Right atrium auricular region (tissue), 2 donors: Measurements from ENCODE around the gene ZBTB45. TPM values are rescaled to one million over a fixed set of nuclear protein-coding genes. Genes with fewer than 3 reads are reported as not detected.
A peak's percentile ranks its signal among the peaks of the same experiment; 100 is the strongest.
"Not testable (repeated sequence)": the region's sequence is repeated elsewhere in the genome, so short reads cannot be mapped to it uniquely, and the experiment has no call there.

Experiments
- DNase-seq: peaks from one replicate; pipeline ENCODE4 v3.0.0-alpha.2; 2019; ENCODE audit warnings: low spot score
- H3K27ac ChIP-seq, 2 donors: fragments of 200-600 bp; sonication (generic); 1 replicate in 1 of 2; 2 replicates in 1 of 2; pipeline ENCODE4 v1.5.1; 2016 to 2019
- H3K27me3 ChIP-seq, 2 donors: fragments of 200-600 bp; sonication (generic); one replicate each; pipeline versions ENCODE4 v1.5.1 to v1.6.0; 2017 to 2019
- H3K36me3 ChIP-seq: fragments of 200-600 bp; sonication (generic); one replicate; pipeline ENCODE4 v1.5.1; 2016
- H3K4me1 ChIP-seq, 2 donors: fragments of 200-600 bp; sonication (generic); one replicate each; pipeline versions ENCODE4 v1.5.1 to v1.6.0; 2017 to 2019
- H3K4me3 ChIP-seq, 2 donors: fragments of 200-600 bp; sonication (generic); 1 replicate in 1 of 2; 2 replicates in 1 of 2; pipeline ENCODE4 v1.5.1; 2017 to 2019; ENCODE audit warnings: mild to moderate bottlenecking in 1 of 2, moderate library complexity in 1 of 2
- H3K9me3 ChIP-seq, 2 donors: fragments of 200-600 bp; sonication (generic); one replicate each; pipeline ENCODE4 v1.5.1; 2019
- CTCF ChIP-seq, 2 donors: fragments of 200-600 bp; sonication (generic); IDR thresholded peaks; one replicate each; pipeline ENCODE4 v1.5.1; 2019; ENCODE audit warnings: antibody characterized with exemption in 2 of 2
- total RNA-seq, 2 donors: library from RNA; depleted of rRNA; stranded (reverse); fragments of >200 nt; gene quantifications; one replicate each; pipeline ENCODE4 v1.1.0, GENCODE V29; 2016

ZBTB45 gene
- total RNA-seq, 2 donors from 2014 or later: 7.2 to 14.3 TPM

GRCh38 chr19:58475714-58476497, 43.7 kb downstream of the ZBTB45 start, which contains the start of gene ZNF446:
TSS of gene ZNF446 (plus strand) at chr19:58476352. CDS start at chr19:58477219, 867 bp downstream.
- Histone ChIP-seq H3K9me3 (no peaks in the 10 kb centered on the region), H3K4me3 (peak within 1 kb of the TSS; percentile 51 to 73), H3K27ac (peak within 1 kb of the TSS; percentile 87 to 92), H3K4me1 (peaks cover 0 to 25% of the 10 kb centered on the region in 2 donors), H3K27me3 (no peaks in the 10 kb centered on the region), H3K36me3 (peaks cover 20% of the 10 kb centered on the region)
- TF ChIP-seq CTCF (IDR thresholded peaks at IDR 0.05): no peak
- peak; percentile 98 for DNase-seq

GRCh38 chr19:58474997-58475713, 44.5 kb downstream of the ZBTB45 start:
- Histone ChIP-seq H3K4me3 (peak overlapping the region; percentile 51 to 73), H3K9me3 (no peaks in the 10 kb centered on the region), H3K4me1 (peaks cover 0 to 25% of the 10 kb centered on the region in 2 donors), H3K36me3 (peaks cover 24% of the 10 kb centered on the region), H3K27me3 (no peaks in the 10 kb centered on the region), H3K27ac (peak overlapping the region; percentile 87 to 92)
- TF ChIP-seq CTCF (IDR thresholded peaks at IDR 0.05): no peak
- DNase-seq: no peak

- no peak for TF ChIP-seq CTCF (IDR thresholded peaks at IDR 0.05)
- H3K27ac ChIP-seq: no peak overlapping the region
- H3K27me3 ChIP-seq: no peaks in the 10 kb centered on the region
- no peaks in the 10 kb centered on the region for H3K9me3 ChIP-seq
- H3K36me3 ChIP-seq: peaks cover 29% of the 10 kb centered on the region
- H3K4me1 ChIP-seq: peaks cover 0 to 25% of the 10 kb centered on the region in 2 donors
- no peak for DNase-seq
- H3K4me3 ChIP-seq: no peak overlapping the region
These were observed 45.2 kb downstream of the ZBTB45 start for GRCh38 chr19:58474291-58474996.

GRCh38 chr19:58473775-58474174, 45.8 kb downstream of the ZBTB45 start:
- H3K36me3 ChIP-seq: peaks cover 34% of the 10 kb centered on the region
- no peak overlapping the region for H3K27ac ChIP-seq
- no peak overlapping the region for H3K4me3 ChIP-seq
- H3K27me3 ChIP-seq: no peaks in the 10 kb centered on the region
- TF ChIP-seq CTCF (IDR thresholded peaks at IDR 0.05): no peak
- H3K4me1 ChIP-seq: peaks cover 0 to 25% of the 10 kb centered on the region in 2 donors
- DNase-seq: no peak
- H3K9me3 ChIP-seq: no peaks in the 10 kb centered on the region

- Histone ChIP-seq H3K36me3 (peaks cover 34% of the 10 kb centered on the region), H3K9me3 (no peaks in the 10 kb centered on the region)
These were observed 47.9 kb downstream of the ZBTB45 start for GRCh38 chr19:58471736-58472135.

GRCh38 chr19:58470837-58471543, 48.6 kb downstream of the ZBTB45 start:
- H3K27ac ChIP-seq, H3K4me3 ChIP-seq, DNase-seq, H3K27me3 ChIP-seq, H3K9me3 ChIP-seq: not testable (repeated sequence)
- Histone ChIP-seq H3K4me1 (peaks cover 0 to 29% of the 10 kb centered on the region in 2 donors), H3K36me3 (peaks cover 34% of the 10 kb centered on the region)

More at GRCh38 chr19:58471736-58472135, 47.9 kb downstream of the ZBTB45 start:
- no peak for TF ChIP-seq CTCF (IDR thresholded peaks at IDR 0.05)
- H3K4me3 ChIP-seq: no peak overlapping the region
- DNase-seq: no peak
- H3K27ac ChIP-seq: no peak overlapping the region
- H3K27me3 ChIP-seq: no peaks in the 10 kb centered on the region
- H3K4me1 ChIP-seq: peaks cover 0 to 29% of the 10 kb centered on the region in 2 donors
